Endometrial microvascular endothelial cells (primary cell): ENCODE results near the gene FNDC7. TPM values are rescaled to one million over a fixed set of nuclear protein-coding genes. Genes with fewer than 3 reads are reported as not detected.
"Not testable (repeated sequence)": the region's sequence is repeated elsewhere in the genome, so short reads cannot be mapped to it uniquely, and the experiment has no call there.

Source experiments
- in situ Hi-C: cut with HindIII; loops from 2 replicates; pipeline ENCODE4 v1.10.0; 2017; ENCODE audit warnings: low sequenced_read_pairs, low pct_unique_long_range_greater_than_20kb; ENCODE audit errors: inconsistent ontology term
- total RNA-seq: library from RNA; depleted of rRNA; stranded (reverse); fragments of >200 nt; gene quantifications from one replicate; pipeline ENCODE4 v1.2.3, GENCODE V29; 2015; ENCODE audit errors: inconsistent ontology term

Gene FNDC7
- total RNA-seq: not detected

GRCh38 chr1:108712606-108713150 lies at the start of gene FNDC7:
Gene FNDC7 (plus strand): TSS chr1:108712908. CDS start chr1:108712934, 26 bp downstream.
- in situ Hi-C loops: no loop called here

- in situ Hi-C loops: no loop called here
Observed at GRCh38 chr1:108663074-108663473, 49.6 kb upstream of the FNDC7 start.

GRCh38 chr1:108664481-108664880 lies 48.2 kb upstream of the FNDC7 start:
- in situ Hi-C loops: no loop called here

GRCh38 chr1:108665067-108665466 lies 47.6 kb upstream of the FNDC7 start:
- in situ Hi-C loops: no loop called here

GRCh38 chr1:108665771-108666170 lies 46.9 kb upstream of the FNDC7 start:
- in situ Hi-C loops: no loop called here

GRCh38 chr1:108667422-108667821 lies 45.3 kb upstream of the FNDC7 start:
- in situ Hi-C loops: not testable (repeated sequence)

GRCh38 chr1:108668777-108669176 lies 43.9 kb upstream of the FNDC7 start:
- in situ Hi-C loops: no loop called here

GRCh38 chr1:108669679-108670078 lies 43.0 kb upstream of the FNDC7 start:
- in situ Hi-C loops: no loop called here

- in situ Hi-C loops: no loop called here
Observed at GRCh38 chr1:108670131-108670773, 42.5 kb upstream of the FNDC7 start.

GRCh38 chr1:108671143-108671542 lies 41.6 kb upstream of the FNDC7 start:
- in situ Hi-C loops: no loop called here

GRCh38 chr1:108678706-108679105 lies 34.0 kb upstream of the FNDC7 start:
- in situ Hi-C loops: no loop called here

- in situ Hi-C loops: no loop called here
Observed at GRCh38 chr1:108679586-108680213, 33.0 kb upstream of the FNDC7 start.

GRCh38 chr1:108681701-108682100 lies 31.0 kb upstream of the FNDC7 start:
- in situ Hi-C loops: not testable (repeated sequence)

GRCh38 chr1:108685529-108685928 lies 27.2 kb upstream of the FNDC7 start:
- in situ Hi-C loops: no loop called here

GRCh38 chr1:108686614-108687313 lies 25.9 kb upstream of the FNDC7 start:
- in situ Hi-C loops: no loop called here

- in situ Hi-C loops: no loop called here
Observed at GRCh38 chr1:108691128-108691941, 21.4 kb upstream of the FNDC7 start.

- in situ Hi-C loops: no loop called here
Observed at GRCh38 chr1:108691942-108692723, 20.6 kb upstream of the FNDC7 start, which contains the start of gene PRPF38B. Gene PRPF38B (plus strand): TSS chr1:108692310. CDS start chr1:108692592, 282 bp downstream.
